Right kidney (tissue), 1 donor: ENCODE data around the gene SMARCB1.

Source experiments
- DNase-seq: peaks from one replicate; pipeline ENCODE4 v3.0.0-alpha.2; 2016

Gene SMARCB1

GRCh38 chr22:23759566-23759965 lies 27.2 kb upstream of the SMARCB1 start:
- no peak for DNase-seq

- DNase-seq = no peak
Measured at GRCh38 chr22:23760056-23760455, 26.7 kb upstream of the SMARCB1 start.

DNA sequence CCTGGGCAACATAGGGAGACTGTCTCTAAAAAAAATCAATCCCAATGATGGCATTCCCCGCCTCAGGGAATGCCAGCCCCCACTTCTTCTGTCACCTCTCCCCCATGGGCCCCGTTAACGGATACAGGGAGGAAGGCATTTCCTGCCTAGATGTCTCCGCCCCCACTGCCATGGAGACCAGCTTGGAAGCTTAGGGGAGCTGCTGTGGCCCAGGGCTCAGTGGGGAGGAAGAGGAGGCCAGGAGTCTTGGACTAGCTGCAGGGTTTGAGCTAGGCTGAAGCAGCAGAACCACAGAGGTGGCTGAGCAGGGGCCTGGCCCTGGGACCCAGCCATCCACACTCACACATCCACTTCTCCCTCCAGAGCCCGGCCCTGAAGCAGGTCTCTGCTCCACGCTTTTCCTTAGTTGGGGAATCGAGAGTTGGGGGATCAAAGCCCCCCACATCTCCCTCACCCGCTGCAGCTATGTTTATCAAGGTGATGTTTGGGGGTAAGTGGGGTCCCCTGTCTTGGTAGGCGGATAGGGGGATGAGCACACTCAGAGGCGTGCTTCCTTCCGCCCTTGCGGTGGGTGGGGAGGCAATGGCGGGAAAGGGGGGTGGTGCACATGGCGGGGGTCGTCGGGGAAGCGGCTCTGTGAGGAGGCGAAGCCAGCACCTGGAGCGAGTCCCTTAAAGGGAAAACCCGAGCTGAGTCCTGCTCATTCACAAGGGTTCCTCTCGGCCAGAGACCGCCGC lies 23.8 kb upstream of the SMARCB1 start, which contains the start of gene C22orf15:
C22orf15 (plus strand) TSS at position 149 of the 737 bp plus-strand sequence; CDS start at position 466, 317 bp downstream.
- DNase-seq = peak; percentile 51

DNA sequence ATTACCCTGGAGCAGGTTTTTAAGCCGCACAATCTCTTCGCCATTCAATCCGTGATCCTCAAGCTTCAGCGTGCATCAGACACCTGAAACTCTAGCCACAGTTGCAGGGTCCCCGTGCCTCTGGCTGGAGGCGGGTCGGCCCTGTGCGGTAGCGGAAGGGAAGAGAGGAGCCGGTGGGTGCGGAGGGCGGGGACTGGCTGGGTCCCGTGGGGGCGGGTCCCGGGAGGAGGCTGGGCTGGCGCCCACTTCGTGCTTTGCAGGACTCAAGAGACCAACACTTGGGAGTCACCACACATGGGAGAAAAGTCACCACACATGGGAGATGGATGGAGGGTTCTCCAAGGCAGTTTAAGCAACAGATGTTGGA lies 23.2 kb upstream of the SMARCB1 start:
- peak; percentile 55 for DNase-seq

GRCh38 chr22:23763954-23764353 lies 22.8 kb upstream of the SMARCB1 start:
- DNase-seq = no peak

DNA sequence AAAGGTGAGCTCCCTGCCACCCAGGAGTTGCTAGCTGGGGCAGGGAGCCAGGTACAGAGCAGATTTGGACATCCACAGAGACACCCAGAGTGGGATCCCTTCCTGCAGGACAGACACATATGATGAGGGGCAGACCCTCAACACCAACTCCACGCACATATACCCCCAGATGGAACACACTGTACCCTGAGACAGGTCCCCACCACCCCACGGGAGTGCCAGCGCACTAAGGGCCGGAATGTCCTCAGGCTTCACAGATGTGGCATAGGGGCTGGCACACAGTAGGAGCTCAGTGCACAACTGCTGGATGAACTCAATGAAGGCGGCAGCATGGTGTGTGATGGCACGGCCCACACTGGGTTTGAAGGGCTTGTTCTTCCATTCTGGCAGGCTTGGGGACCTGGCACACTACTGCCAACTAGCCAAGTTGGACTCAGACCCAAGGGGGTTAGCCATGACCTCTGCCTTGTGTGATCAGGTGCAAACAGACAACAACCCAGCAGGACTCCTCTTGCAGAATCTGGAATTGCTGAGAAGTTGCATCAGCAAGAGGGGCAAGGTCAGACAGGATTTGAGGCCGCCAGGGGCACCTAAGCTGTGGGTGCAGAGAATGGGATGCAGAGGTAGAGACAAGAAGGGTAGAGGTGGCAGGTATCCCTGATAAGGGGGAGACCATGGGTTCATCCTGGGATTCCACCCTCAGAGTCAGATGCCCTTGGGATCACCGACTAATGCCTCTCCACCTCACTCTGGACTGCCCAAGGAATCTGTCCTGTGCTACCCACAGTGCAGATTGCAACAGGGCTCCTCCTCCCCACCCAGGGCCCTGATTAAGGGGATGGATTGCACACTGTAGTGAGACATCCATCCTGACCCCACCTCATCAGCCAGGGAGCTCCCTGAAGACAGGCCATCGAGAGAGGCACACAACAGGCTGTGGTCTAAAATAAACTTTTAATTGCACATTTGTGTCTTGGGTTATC lies 21.6 kb upstream of the SMARCB1 start:
- DNase-seq = no peak

- peak; percentile 49 for DNase-seq
Measured at GRCh38 chr22:23767303-23767672, 19.5 kb upstream of the SMARCB1 start.

DNA sequence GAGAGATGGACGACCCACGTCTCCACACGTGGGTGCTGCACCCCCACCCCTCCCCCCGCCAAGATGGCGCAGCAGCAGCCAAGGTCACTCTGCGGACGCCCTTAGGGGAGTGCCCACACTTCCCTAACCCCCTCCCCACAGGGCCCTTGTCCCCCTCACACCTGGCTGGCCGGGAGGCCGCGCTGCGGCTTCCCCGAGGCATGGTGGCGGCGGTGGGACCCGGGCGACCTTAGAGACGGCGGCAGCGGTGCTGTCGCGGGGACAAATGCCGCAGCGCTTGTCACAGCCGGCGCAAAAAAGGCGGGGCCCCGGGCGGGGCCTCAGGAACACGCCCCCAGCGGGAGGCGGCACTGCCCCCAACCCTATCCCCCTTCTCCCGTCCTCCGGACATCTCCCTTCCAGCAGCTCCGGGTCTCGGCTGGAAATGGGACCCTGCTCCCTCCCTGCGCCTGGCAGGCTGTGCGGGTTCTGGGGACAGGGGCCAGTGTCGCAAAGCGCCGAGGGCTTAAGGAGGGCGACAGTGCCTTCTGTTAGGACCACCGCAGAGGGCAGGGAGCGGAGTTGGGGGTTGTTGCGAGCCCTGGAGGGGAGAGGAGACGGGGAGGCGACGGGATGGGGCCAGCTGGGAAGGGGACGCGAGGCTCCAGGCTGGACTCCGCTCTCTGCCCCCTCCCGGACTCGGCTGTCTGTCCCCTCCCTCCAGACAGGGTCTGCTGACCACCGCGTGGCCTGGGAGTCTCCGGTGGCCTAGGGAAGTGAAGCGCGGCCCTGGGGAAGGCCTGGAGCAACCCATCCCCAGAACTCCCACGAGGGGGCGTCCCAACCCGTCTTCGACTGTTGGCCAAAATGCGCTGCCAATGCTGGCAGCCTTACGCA lies 18.9 kb upstream of the SMARCB1 start, which contains the start of gene CHCHD10:
CHCHD10 (minus strand) TSS at position 300 of the 876 bp plus-strand sequence; CDS start at position 202, 98 bp downstream.
- peak; percentile 97 for DNase-seq

DNA sequence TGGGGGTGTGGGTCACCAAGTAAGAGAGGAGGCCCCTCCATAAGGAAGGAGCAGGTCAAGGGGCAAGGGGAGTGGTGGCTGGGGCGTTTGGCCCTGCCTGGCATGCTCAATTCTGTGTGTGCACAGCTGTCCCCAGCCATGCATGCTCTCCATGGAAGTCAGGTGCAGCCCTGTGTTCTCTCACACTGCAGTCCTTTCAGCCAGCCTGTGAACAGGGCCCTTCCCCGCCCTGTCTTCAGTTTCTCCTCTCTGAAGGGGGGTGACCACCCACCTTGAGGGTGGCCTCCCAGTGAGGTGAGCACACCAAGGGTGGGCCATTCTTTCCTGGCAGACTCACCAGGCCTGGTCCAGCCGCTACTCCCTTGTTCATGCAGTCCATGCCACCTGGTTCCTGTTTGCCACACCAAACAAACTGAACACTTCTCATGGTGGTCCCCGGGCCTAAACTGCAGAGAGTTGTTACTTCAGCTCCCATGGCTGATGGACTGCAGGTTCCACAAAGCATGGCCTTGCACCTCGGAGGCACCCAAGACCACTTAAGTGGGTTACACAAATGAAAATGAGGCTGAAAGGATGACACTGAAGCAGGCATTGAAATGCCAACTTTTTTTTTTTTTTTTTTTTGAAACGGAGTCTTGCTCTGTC lies 17.3 kb upstream of the SMARCB1 start:
- no peak for DNase-seq

DNA sequence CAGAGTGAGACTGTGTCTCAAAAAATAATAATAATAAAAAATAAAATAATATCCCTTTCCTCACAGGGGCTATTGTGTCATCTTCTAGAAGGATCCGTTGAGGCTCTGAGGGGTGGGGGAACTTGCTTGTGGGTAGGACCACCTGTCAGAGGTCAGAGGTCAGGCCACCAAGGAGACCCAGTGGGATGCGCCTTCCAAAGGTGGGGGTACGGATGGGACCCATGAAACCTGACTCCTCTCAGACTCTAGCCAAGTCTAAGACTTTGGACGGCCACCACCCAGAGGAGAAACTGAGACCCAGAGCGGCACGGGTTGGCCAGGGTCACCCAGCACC lies 14.5 kb upstream of the SMARCB1 start:
- DNase-seq = no peak

- peak; percentile 72 for DNase-seq
Measured at GRCh38 chr22:23772649-23773473, 13.9 kb upstream of the SMARCB1 start, which contains the start of gene MMP11. TSS of gene MMP11 (plus strand) at chr22:23772849. CDS start at chr22:23772871, 22 bp downstream.

- DNase-seq = no peak
Measured at GRCh38 chr22:23773483-23774113, 13.2 kb upstream of the SMARCB1 start.

DNA sequence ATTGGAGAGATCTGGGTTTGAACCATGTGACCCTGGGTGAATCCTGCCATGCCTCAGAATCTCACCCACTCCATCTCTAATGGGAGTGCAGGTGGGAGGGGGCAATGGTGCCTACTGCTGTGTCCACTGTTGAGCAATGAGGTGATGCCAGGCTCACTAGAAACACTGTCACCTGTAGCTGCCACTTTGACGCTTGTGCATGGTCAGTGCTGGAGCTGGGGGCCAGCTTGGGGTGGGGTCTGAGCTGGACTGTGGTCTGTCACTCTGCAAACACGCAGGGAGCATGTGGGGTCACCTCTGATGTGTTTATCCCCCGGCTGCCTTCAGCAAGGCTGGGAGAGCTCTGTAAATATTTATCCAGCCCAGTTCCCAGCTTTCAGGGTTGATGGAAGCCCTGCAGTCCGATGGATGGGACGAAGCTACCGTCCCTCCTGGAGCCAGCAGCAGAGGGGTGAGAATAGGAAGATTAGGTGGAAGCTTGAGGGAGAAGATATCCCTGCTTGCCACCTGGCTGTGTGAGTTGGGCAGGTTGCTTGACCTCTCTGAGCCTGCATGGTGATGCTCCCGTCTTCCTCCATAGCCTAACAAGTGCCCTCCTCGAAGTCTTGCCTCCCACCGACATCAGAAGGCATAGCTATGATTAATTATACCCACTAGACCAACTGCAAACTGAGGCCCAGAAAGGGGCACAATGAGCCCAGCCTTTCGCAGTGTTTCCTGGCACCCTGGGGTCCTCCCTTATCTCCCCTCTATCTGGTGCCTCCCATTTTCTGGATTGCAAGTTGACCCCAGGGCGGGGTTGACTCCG lies 12.4 kb upstream of the SMARCB1 start:
- no peak for DNase-seq

GRCh38 chr22:23774922-23775436 lies 11.8 kb upstream of the SMARCB1 start:
- no peak for DNase-seq

DNA sequence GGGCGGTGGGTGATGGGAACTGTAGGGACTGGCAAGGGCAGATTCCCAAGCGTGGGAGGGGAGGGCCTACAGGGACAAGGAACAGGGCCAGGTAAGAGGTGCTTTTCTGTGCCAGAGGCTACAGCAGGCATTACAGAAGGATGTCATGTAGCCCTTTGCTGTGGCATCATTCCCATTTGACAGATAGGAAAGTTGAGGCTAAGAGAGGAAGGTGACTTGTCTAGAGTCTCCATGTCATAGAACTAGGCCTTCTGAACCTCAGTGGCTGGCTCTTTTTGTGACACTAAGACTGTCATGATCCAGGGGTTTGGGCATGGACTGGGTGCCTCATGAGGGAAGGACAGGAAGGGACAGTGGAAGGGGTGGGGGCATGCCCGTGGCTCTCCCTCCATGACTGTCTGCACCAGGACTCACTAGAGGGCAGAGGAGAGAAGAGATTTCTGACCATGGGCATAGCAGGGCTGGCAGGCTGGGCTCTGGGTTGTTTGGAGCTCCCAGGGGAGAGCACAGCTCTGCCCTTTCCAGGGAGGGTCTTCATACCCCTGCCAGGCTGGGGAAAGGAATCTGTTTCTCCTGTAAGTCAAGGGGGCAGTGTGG lies 10.9 kb upstream of the SMARCB1 start:
- no peak for DNase-seq

DNA sequence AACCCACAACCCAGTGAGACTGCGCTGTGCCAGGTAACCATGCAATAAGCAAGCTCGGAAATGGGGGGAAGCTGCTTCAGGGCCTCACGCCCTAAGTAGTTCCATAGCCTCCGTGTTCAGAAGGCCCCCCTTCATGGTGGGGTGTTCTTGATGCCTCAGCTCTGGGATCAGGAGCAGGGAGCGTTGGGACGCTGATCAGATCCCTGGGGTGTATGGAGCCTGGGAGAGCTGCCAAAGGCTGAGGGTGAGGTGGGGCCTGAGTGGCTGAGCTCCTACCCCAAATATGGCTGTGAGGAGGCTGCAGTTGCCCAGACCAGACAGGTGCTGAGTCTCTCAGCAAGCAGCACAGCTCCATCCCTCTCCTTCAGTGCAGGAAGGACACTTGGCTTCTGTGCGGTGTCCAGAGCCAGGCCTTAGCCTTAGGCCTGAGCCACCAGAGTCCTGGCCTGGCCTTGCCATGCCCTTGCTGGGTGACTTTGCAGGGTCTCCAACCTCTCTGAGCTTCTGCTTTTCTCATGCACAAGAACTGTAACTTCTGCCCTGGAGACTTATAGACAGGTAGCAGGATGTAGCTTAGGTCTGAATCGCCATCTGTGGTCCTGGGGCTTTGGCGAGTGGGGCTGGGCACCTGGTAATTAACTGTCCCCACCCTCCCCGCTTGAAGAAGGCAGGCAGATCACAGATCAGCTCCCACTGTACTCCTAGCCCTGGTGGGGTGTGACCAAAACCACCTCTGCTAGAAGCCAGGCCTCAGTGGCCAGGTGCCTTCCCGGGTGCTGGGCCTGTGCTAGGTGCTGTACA lies 8.8 kb upstream of the SMARCB1 start:
- DNase-seq = no peak

DNA sequence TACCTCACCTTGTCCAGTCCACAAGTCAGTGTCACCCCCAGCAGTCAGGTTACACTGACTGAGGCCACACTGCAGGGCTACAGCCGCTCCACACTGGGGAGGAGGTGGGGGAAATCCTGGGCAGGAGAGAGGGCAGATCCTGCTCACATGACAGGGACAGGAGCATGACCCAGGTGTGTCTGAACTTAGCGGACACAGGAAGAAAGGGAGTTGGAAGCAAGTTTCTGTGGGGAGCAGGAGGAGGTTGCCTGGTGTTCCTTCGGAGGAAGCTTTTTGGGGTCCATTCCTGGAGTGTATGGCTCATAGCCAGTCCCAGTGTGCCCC lies 8.2 kb upstream of the SMARCB1 start:
- no peak for DNase-seq

GRCh38 chr22:23779083-23779482 lies 7.7 kb upstream of the SMARCB1 start:
- no peak for DNase-seq
